Measurements from ENCODE around the gene BCOR.

- TF ChIP-seq CTCF (IDR thresholded peaks at IDR 0.05) (no peak), FOSL2 (IDR thresholded peaks at IDR 0.05; ENCODE audit: borderline replicate concordance, low read depth) (no peak), SMC3 (IDR thresholded peaks at IDR 0.05; ENCODE audit: low read depth, low read length) (no peak), GABPA (IDR thresholded peaks at IDR 0.05; ENCODE audit: low read depth) (no peak), JUND (IDR thresholded peaks at IDR 0.05) (no peak), CHD2 (IDR thresholded peaks at IDR 0.05; ENCODE audit: low read length, partially characterized antibody) (no peak), FOXJ3 (CRISPR knock-in tag; IDR thresholded peaks at IDR 0.05) (no peak), RAD21 (IDR thresholded peaks at IDR 0.05; ENCODE audit: low read length) (no peak), USF1 (IDR thresholded peaks at IDR 0.05; ENCODE audit: borderline replicate concordance, low read depth) (no peak), YY1 (IDR thresholded peaks at IDR 0.05; ENCODE audit: low read depth) (no peak)
- TF ChIP-seq, protein P1, sequence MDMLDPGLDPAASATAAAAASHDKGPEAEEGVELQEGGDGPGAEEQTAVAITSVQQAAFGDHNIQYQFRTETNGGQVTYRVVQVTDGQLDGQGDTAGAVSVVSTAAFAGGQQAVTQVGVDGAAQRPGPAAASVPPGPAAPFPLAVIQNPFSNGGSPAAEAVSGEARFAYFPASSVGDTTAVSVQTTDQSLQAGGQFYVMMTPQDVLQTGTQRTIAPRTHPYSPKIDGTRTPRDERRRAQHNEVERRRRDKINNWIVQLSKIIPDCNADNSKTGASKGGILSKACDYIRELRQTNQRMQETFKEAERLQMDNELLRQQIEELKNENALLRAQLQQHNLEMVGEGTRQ (IDR thresholded peaks at IDR 0.05; ENCODE audit: borderline replicate concordance, low read depth, low read length), result no peak
- TF ChIP-seq, protein P2, sequence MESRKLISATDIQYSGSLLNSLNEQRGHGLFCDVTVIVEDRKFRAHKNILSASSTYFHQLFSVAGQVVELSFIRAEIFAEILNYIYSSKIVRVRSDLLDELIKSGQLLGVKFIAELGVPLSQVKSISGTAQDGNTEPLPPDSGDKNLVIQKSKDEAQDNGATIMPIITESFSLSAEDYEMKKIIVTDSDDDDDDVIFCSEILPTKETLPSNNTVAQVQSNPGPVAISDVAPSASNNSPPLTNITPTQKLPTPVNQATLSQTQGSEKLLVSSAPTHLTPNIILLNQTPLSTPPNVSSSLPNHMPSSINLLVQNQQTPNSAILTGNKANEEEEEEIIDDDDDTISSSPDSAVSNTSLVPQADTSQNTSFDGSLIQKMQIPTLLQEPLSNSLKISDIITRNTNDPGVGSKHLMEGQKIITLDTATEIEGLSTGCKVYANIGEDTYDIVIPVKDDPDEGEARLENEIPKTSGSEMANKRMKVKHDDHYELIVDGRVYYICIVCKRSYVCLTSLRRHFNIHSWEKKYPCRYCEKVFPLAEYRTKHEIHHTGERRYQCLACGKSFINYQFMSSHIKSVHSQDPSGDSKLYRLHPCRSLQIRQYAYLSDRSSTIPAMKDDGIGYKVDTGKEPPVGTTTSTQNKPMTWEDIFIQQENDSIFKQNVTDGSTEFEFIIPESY (IDR thresholded peaks at IDR 0.05; ENCODE audit: borderline replicate concordance, low read depth), result no peak
- TF ChIP-seq, protein P3, sequence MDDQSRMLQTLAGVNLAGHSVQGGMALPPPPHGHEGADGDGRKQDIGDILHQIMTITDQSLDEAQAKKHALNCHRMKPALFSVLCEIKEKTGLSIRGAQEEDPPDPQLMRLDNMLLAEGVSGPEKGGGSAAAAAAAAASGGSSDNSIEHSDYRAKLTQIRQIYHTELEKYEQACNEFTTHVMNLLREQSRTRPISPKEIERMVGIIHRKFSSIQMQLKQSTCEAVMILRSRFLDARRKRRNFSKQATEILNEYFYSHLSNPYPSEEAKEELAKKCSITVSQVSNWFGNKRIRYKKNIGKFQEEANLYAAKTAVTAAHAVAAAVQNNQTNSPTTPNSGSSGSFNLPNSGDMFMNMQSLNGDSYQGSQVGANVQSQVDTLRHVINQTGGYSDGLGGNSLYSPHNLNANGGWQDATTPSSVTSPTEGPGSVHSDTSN (IDR thresholded peaks at IDR 0.05), result no peak
These were observed 89.7 kb downstream of the BCOR start for GRCh38 chrX:40007756-40008705.
